PFSK-1 (cell line): ENCODE measurements around the gene KCNIP4.

ENCODE experiments used
- POLR2AphosphoS5 ChIP-seq: IDR thresholded peaks from 2 replicates; pipeline ENCODE4 v1.6.1; 2012; ENCODE audit warnings: low read depth, mild to moderate bottlenecking, control low read depth, low read length, moderate library complexity
- SIN3A ChIP-seq: IDR thresholded peaks from 2 replicates; pipeline ENCODE4 v1.6.1; 2012; ENCODE audit warnings: mild to moderate bottlenecking, low read length, moderate library complexity, borderline replicate concordance; ENCODE audit not compliant: insufficient read depth
- TAF1 ChIP-seq: IDR thresholded peaks from 2 replicates; pipeline ENCODE4 v1.6.1; 2012; ENCODE audit warnings: low read length, control low read depth, borderline replicate concordance; ENCODE audit not compliant: insufficient read depth
- TF ChIP-seq, protein P1 (sequence below), 2 experiments: IDR thresholded peaks; 2 replicates each; pipeline versions ENCODE4 v1.6.1 to v1.8.0; 2011 to 2012; ENCODE audit warnings: low read depth in 2 of 2, low read length in 2 of 2, control low read depth in 1 of 2, inconsistent platforms in 1 of 2, mild to moderate bottlenecking in 1 of 2, moderate library complexity in 1 of 2; ENCODE audit not compliant: insufficient read depth in 1 of 2

DNA sequence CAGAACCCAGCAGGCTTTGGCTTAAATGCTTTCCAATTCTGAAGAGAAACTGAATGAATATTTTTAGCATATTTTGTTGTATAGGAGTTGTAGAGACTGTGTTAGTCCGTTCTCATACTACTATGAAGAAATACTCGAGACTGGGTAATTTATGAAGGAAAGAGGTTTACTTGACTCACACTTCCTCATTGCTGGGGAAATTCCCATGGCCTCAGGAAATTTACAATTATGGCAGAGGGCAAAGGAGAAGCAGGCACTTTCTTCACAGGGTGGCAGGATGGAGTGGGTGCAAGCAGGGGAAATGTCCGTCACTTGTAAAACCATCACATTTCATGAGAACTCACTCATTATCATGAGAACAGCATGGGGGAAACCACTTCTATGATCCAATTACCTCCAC is 956.6 kb downstream of the KCNIP4 start:
- TF ChIP-seq POLR2AphosphoS5: no peak
- TF ChIP-seq TAF1: no peak
- TF ChIP-seq SIN3A: no peak
- TF ChIP-seq, protein P1, sequence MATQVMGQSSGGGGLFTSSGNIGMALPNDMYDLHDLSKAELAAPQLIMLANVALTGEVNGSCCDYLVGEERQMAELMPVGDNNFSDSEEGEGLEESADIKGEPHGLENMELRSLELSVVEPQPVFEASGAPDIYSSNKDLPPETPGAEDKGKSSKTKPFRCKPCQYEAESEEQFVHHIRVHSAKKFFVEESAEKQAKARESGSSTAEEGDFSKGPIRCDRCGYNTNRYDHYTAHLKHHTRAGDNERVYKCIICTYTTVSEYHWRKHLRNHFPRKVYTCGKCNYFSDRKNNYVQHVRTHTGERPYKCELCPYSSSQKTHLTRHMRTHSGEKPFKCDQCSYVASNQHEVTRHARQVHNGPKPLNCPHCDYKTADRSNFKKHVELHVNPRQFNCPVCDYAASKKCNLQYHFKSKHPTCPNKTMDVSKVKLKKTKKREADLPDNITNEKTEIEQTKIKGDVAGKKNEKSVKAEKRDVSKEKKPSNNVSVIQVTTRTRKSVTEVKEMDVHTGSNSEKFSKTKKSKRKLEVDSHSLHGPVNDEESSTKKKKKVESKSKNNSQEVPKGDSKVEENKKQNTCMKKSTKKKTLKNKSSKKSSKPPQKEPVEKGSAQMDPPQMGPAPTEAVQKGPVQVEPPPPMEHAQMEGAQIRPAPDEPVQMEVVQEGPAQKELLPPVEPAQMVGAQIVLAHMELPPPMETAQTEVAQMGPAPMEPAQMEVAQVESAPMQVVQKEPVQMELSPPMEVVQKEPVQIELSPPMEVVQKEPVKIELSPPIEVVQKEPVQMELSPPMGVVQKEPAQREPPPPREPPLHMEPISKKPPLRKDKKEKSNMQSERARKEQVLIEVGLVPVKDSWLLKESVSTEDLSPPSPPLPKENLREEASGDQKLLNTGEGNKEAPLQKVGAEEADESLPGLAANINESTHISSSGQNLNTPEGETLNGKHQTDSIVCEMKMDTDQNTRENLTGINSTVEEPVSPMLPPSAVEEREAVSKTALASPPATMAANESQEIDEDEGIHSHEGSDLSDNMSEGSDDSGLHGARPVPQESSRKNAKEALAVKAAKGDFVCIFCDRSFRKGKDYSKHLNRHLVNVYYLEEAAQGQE (IDR thresholded peaks at IDR 0.05; ENCODE audit: insufficient read depth in 1 of 2, low read depth in 2 of 2, low read length in 2 of 2): no peak
